Fibroblast of villous mesenchyme (primary cell): Measurements from ENCODE around the gene CYP46A1. TPM values are rescaled to one million over a fixed set of nuclear protein-coding genes. Genes with fewer than 3 reads are reported as not detected.

Experiments
- DNase-seq: peaks from one replicate; pipeline ENCODE4 v3.0.0-alpha.2; 2010; ENCODE audit warnings: low read depth
- H3K4me3 ChIP-seq: 2 replicates; pipeline ENCODE4 v1.5.1; 2011; ENCODE audit warnings: low read depth, mild to moderate bottlenecking, low read length
- total RNA-seq: library from RNA; depleted of rRNA; stranded (reverse); fragments of >200 nt; gene quantifications from 2 replicates; pipeline ENCODE4 v1.2.3, GENCODE V29; 2012
- TF ChIP-seq, protein P1 (sequence below): IDR thresholded peaks from 2 replicates; pipeline ENCODE4 v1.5.1; 2012; ENCODE audit warnings: low read depth, mild to moderate bottlenecking, low read length; ENCODE audit not compliant: insufficient read depth

The CYP46A1 gene
- total RNA-seq, 1 donor, result under 0.01 TPM

DNA sequence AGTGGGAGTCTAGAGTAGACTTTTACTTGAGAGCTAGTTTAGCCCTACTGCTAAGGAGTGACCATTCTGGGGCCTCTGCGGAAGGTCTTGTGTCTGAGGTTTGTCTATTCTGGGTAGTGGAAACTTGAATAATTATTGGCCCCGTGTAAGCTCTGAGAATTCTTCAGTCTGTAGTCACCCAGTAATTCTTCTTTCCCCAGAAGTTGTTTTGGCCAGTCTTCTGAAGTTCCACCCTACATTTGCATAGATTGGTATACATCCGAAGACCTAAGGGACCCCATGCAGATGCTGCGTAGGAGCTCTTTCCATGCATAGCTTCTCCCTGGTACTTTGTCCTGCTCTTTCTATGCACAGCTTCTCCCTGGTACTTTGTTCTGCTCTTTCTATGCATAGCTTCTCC lies 12.8 kb downstream of the CYP46A1 start:
- no peak overlapping the region for H3K4me3 ChIP-seq
- no peak for DNase-seq

DNA sequence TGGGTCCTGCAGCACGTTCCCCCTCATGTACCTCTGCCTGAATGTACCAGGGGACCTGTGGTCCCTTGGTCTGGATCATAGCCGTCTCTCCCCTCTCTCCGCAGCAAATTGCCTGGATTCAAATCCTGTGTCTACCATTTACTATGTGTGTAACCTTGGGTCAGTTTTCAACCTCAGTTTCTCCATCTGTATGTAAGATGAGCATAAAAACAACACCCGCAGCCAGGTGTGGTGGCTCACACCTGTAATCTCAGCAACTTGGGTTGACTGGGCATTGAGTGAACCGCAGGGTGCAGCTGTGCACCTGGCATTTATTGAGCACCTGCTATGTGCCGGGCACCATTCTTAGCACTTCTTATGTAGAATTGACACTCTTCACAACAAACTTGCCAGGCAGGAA lies 14.1 kb downstream of the CYP46A1 start:
- H3K4me3 ChIP-seq, result no peak overlapping the region
- TF ChIP-seq, protein P1, sequence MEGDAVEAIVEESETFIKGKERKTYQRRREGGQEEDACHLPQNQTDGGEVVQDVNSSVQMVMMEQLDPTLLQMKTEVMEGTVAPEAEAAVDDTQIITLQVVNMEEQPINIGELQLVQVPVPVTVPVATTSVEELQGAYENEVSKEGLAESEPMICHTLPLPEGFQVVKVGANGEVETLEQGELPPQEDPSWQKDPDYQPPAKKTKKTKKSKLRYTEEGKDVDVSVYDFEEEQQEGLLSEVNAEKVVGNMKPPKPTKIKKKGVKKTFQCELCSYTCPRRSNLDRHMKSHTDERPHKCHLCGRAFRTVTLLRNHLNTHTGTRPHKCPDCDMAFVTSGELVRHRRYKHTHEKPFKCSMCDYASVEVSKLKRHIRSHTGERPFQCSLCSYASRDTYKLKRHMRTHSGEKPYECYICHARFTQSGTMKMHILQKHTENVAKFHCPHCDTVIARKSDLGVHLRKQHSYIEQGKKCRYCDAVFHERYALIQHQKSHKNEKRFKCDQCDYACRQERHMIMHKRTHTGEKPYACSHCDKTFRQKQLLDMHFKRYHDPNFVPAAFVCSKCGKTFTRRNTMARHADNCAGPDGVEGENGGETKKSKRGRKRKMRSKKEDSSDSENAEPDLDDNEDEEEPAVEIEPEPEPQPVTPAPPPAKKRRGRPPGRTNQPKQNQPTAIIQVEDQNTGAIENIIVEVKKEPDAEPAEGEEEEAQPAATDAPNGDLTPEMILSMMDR, result no peak
- DNase-seq, result no peak

More for the DNA sequence above, 12.8 kb downstream of the CYP46A1 start:
- TF ChIP-seq, protein P1, result no peak

DNA sequence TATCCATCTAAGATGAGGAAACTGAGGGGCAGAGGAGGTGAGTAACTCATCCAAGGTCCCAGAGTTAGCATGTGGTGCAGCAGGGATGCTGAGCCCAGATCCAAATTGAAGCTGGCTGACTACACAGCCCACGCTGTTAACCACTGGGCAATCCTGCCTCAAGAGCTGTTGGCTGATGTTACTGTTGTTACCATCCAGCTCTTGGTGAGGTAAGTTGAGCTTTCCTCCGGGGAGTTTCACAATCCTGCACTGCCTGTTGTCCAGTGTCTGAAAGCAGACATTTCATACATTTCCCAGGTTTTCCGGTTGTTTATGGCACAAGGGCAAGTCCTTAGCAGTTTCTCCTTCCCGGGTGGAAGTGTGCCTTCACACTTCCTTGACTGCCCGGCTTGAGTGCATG lies 14.5 kb downstream of the CYP46A1 start:
- DNase-seq, result no peak
- TF ChIP-seq, protein P1, result no peak
- H3K4me3 ChIP-seq, result no peak overlapping the region

DNA sequence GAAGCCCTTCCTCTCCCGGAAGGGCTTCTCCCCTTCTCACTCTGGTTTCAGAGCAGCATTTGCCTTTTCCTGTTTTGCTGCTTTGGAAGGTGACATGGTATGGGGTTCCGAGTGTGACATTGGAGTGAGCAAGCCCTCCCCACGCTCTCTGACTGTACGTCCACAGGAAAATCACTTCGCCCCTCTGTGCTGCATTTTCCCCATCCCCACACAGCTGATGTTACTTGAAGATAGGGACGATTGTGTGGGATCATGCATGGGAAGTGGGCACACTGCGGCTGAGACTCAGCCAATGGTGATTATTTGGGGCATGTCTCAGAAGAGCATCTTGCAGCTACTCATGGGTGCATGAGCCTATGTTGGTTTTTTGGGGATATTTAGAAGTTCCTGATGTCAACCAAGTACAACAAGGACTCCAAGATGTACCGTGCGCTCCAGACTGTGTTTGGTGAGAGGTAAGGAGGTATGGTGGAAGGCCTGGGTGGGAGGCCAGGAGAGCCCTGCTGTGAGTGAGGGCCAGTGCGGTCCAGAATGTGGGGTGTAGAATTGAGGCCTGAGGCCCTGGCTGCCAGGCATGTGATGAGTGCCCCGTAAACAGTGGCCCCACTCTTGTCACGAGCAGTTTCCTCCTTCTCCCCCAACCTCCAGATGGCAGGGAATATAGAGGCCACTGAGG lies 15.1 kb downstream of the CYP46A1 start:
- H3K4me3 ChIP-seq, result no peak overlapping the region
- no peak for DNase-seq
- TF ChIP-seq, protein P1, result no peak

DNA sequence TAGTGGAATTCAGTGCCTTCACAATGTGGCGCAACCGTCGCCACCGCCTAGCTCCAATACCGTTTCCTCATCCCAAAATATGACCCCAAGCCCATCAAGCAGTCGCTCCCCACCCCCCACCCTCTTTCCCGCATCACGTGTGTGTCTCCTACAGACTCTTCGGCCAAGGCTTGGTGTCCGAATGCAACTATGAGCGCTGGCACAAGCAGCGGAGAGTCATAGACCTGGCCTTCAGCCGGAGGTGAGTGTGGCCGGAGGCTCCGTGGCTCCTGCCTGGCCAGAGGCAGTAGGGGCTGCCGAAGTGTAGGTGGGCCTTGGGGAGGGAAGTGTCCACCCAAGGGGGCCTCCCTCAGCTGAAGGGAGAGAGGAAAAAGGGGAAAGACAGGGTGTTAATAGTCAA lies 15.8 kb downstream of the CYP46A1 start:
- no peak for DNase-seq
- no peak overlapping the region for H3K4me3 ChIP-seq
- TF ChIP-seq, protein P1, result no peak

DNA sequence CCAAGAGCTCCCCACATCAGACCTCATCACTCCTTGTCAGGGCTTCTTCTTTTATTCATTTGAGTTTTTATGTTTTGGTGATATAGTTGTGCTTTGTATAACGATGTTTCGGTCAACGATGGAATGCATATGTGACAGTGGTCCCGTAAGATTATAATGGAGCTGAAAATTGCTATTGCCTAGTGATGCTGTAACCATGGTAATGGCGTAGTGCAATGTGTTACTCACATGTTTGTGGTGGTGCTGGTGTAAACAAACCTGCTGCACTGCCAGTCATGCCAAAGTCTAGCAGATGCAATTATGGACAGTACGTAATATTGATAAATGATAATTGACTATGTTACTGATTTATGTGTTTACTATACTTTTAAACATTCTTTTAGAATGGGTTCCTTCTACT lies 16.3 kb downstream of the CYP46A1 start:
- no peak overlapping the region for H3K4me3 ChIP-seq
- TF ChIP-seq, protein P1, result no peak
- DNase-seq, result no peak

DNA sequence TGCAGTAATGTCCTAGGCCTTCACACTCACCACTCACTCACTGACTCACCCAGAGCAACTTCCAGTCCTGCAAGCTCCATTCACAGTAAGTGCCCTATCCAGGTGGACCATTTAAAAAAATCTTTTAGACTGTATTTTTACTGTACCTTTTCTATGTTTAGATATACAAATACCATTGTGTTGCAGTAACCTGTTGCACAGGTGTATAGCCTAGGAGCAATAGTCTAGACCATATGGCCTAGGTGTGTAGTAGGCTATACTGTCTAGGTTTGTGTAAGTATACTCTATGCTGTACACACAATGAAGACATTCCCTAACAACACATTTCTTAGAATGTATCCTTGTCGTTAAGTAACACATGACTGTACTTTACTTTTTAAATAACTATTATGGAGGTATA lies 17.2 kb downstream of the CYP46A1 start:
- TF ChIP-seq, protein P1, result no peak
- H3K4me3 ChIP-seq, result no peak overlapping the region
- no peak for DNase-seq
